Tibial nerve (tissue), 4 donors: ENCODE data around the gene OGFR. TPM values are rescaled to one million over a fixed set of nuclear protein-coding genes. Genes with fewer than 3 reads are reported as not detected.

Experiments
- DNase-seq, 2 donors: peaks; one replicate each; pipeline ENCODE4 v3.0.0-alpha.2; 2019; ENCODE audit warnings: low spot score in 2 of 2
- H3K27ac ChIP-seq, 4 donors: fragments of 200-600 bp; sonication (generic) in 3 of 4; one replicate each; pipeline ENCODE4 v1.5.1; 2017 to 2019; ENCODE audit warnings: mild to moderate bottlenecking in 1 of 4
- H3K27me3 ChIP-seq, 2 donors: fragments of 200-600 bp; sonication (generic) in 1 of 2; one replicate each; pipeline versions ENCODE4 v1.5.1 to v1.6.0; 2017 to 2019
- H3K36me3 ChIP-seq, 3 donors: fragments of 200-600 bp; sonication (generic); one replicate each; pipeline ENCODE4 v1.5.1; 2018 to 2019
- H3K4me1 ChIP-seq, 4 donors: fragments of 200-600 bp; sonication (generic) in 3 of 4; one replicate each; pipeline ENCODE4 v1.5.1; 2017 to 2019
- H3K4me3 ChIP-seq, 4 donors: fragments of 200-600 bp; sonication (generic) in 3 of 4; one replicate each; pipeline ENCODE4 v1.5.1; 2017 to 2019; ENCODE audit warnings: mild to moderate bottlenecking in 1 of 4, moderate library complexity in 1 of 4
- H3K9me3 ChIP-seq, 4 donors: fragments of 200-600 bp; sonication (generic) in 3 of 4; one replicate each; pipeline ENCODE4 v1.5.1; 2017 to 2019
- CTCF ChIP-seq, 5 experiments: fragments of 200-600 bp in 3 of 5; fragments of 450-650 bp in 2 of 5; sonication (generic) in 3 of 5; IDR thresholded peaks; one replicate each; pipeline ENCODE4 v1.5.1; 2016 to 2019; ENCODE audit warnings: antibody characterized with exemption in 5 of 5, mild to moderate bottlenecking in 3 of 5, moderate library complexity in 2 of 5
- EP300 ChIP-seq, 2 donors: sonication (generic); formaldehyde crosslinking; IDR thresholded peaks; one replicate each; pipeline ENCODE4 v1.6.1; 2017; ENCODE audit warnings: antibody characterized with exemption in 2 of 2, mild to moderate bottlenecking in 1 of 2
- POLR2A ChIP-seq, 2 donors: fragments of 450-650 bp; IDR thresholded peaks; one replicate each; pipeline ENCODE4 v1.6.1; 2017; ENCODE audit warnings: antibody characterized with exemption in 2 of 2, mild to moderate bottlenecking in 2 of 2, moderate library complexity in 2 of 2
- WGBS, 2 donors: methylation state at CpG; one replicate each; pipeline ENCODE4 v1.1.5; 2018; 5-methylcytosine and 5-hydroxymethylcytosine counted together
- total RNA-seq, 4 donors: library from RNA; depleted of rRNA; stranded (reverse); fragments of >200 nt; gene quantifications; one replicate each; pipeline ENCODE4 v1.1.0, GENCODE V29; 2016

The OGFR gene
- total RNA-seq, 4 donors from 2014 or later = 67.1 to 108 (median 80.8) TPM

- Histone ChIP-seq H3K9me3 (no peaks in the 10 kb centered on the region), H3K27ac (peak overlapping the region; percentile 96 to 99 (median 98)), H3K4me3 (peak overlapping the region; percentile 65 to 87 (median 78)), H3K27me3 (no peaks in the 10 kb centered on the region), H3K4me1 (peaks cover 3 to 44% (median 16%) of the 10 kb centered on the region in 4 donors), H3K36me3 (peaks cover 0 to 30% (median 13%) of the 10 kb centered on the region in 3 donors)
- TF ChIP-seq EP300 (IDR thresholded peaks at IDR 0.05) (peak in 1 of 2 donors; percentile 46), POLR2A (IDR thresholded peaks at IDR 0.05) (no peak)
- peak in 1 of 2 donors; percentile 42 for DNase-seq
- WGBS, 2 donors = 1% methylated on average over 53 to 61 of the region's 68 CpGs
Observed at GRCh38 chr20:62795023-62795761, 9.4 kb upstream of the OGFR start.

GRCh38 chr20:62796699-62797491, 7.7 kb upstream of the OGFR start:
- no peak for DNase-seq
- Histone ChIP-seq H3K27me3 (no peaks in the 10 kb centered on the region), H3K9me3 (no peaks in the 10 kb centered on the region), H3K4me1 (peaks cover 3 to 35% (median 12%) of the 10 kb centered on the region in 4 donors), H3K36me3 (peaks cover 0 to 47% (median 19%) of the 10 kb centered on the region in 3 donors), H3K27ac (peak overlapping the region; percentile 89 to 98 (median 96)), H3K4me3 (peak overlapping the region; percentile 19 to 87 (median 72))
- no peak for TF ChIP-seq EP300 (IDR thresholded peaks at IDR 0.05)
- WGBS, 2 donors = 37 to 49% methylated on average over 9 to 13 of the region's 53 CpGs

DNA sequence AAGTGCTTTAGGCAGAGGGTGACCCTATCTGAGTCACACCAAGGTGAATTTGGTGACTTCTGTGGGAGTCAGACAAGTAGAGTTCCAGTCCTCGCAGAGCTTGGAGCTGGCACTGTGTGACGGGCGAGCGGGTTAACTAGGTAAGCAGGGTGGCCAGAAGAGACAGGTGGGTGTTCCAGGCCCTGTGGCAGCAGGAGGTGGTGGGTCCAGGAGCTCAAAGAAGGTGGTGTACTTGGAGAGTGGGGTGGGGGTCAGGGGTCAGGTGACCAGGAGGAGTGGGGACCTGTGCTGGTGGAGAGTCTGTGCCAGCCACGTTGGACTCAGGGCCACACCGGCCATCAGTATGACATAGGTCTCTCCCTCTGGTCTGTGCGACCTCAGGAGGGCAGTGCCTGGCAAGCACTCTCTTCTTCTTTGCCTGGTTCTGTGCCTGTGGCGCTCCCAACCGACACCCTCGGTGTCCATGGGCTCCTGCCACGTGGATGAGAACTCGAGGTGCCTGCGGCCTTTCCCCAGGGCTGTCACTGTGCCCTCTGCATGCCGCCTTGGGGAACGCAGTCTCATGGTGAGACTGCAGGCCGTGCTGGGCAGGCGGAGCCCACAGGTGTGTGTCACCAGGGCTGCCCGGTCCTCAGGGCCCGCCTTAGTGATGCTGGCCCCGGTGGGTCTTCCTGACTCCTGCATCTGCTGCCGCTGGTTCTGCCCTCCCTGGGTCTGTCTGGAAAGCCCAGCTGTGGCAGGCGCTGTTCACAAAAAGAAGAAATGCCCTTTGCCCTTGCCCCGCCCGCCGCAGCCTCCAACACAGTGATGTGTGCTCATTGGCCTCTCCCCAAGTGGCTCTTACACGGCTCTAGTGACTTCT, 6.7 kb upstream of the OGFR start:
- no peaks in the 10 kb centered on the region for H3K9me3 ChIP-seq
- H3K4me3 ChIP-seq = peak overlapping the region in 1 of 4 donors; percentile 87
- H3K27me3 ChIP-seq = no peaks in the 10 kb centered on the region
- TF ChIP-seq POLR2A (IDR thresholded peaks at IDR 0.05) (no peak), EP300 (IDR thresholded peaks at IDR 0.05) (no peak), CTCF (IDR thresholded peaks at IDR 0.05) (no peak)
- H3K27ac ChIP-seq = peak overlapping the region in 3 of 4 donors; percentile 89 to 98 (median 97)
- H3K4me1 ChIP-seq = peaks cover 3 to 35% (median 12%) of the 10 kb centered on the region in 4 donors
- no peak for DNase-seq
- 79 to 85% methylated on average over 24 to 26 of the region's 26 CpGs for WGBS, 2 donors
- peaks cover 0 to 52% (median 19%) of the 10 kb centered on the region in 3 donors for H3K36me3 ChIP-seq

- TF ChIP-seq EP300 (IDR thresholded peaks at IDR 0.05) = no peak
- no peak for TF ChIP-seq CTCF (IDR thresholded peaks at IDR 0.05)
- no peak for TF ChIP-seq POLR2A (IDR thresholded peaks at IDR 0.05)
- H3K36me3 ChIP-seq = peaks cover 0 to 52% (median 19%) of the 10 kb centered on the region in 3 donors
- no peaks in the 10 kb centered on the region for H3K27me3 ChIP-seq
- H3K4me3 ChIP-seq = no peak overlapping the region
- H3K9me3 ChIP-seq = no peaks in the 10 kb centered on the region
- peaks cover 0 to 32% (median 11%) of the 10 kb centered on the region in 4 donors for H3K4me1 ChIP-seq
- 86 to 87% methylated on average over 6 to 8 of the region's 8 CpGs for WGBS, 2 donors
- H3K27ac ChIP-seq = no peak overlapping the region
- DNase-seq = no peak
Observed at GRCh38 chr20:62799036-62799435, 5.6 kb upstream of the OGFR start.

DNA sequence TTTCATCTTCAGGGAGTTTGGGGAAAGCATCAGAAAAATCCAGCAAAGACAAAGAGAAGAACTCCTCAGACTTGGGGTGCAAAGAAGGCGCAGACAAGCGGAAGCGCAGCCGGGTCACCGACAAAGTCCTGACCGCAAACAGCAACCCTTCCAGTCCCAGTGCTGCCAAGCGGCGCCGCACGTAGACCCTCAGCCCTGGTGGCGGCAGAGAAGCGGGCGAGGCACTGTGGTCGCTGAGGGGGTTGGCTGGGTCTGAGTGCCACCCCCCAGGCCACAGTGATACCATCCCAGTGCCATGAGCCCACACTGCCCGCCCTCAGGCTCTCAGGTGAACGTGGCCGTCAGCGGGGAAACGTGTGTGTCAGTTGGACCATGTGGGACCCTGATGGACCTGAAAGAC, 5.2 kb upstream of the OGFR start:
- peaks cover 0 to 52% (median 19%) of the 10 kb centered on the region in 3 donors for H3K36me3 ChIP-seq
- WGBS, 2 donors = 96 to 97% methylated on average over 17 to 19 of the region's 19 CpGs
- H3K27me3 ChIP-seq = no peaks in the 10 kb centered on the region
- no peak overlapping the region for H3K4me3 ChIP-seq
- peaks cover 0 to 36% (median 12%) of the 10 kb centered on the region in 4 donors for H3K4me1 ChIP-seq
- DNase-seq = no peak
- H3K27ac ChIP-seq = no peak overlapping the region
- H3K9me3 ChIP-seq = no peaks in the 10 kb centered on the region
- no peak for TF ChIP-seq EP300 (IDR thresholded peaks at IDR 0.05)
- no peak for TF ChIP-seq POLR2A (IDR thresholded peaks at IDR 0.05)
- no peak for TF ChIP-seq CTCF (IDR thresholded peaks at IDR 0.05)
